GM18502 (cell line): ENCODE measurements around the gene FTSJ3.

Source experiments
- ATAC-seq: cut with Tn5 transposase; IDR thresholded peaks from one replicate; pipeline ENCODE4 v1.9.1; 2021; ENCODE audit warnings: mild to moderate bottlenecking; ENCODE audit not compliant: unreplicated experiment, poor library complexity

FTSJ3 gene

DNA sequence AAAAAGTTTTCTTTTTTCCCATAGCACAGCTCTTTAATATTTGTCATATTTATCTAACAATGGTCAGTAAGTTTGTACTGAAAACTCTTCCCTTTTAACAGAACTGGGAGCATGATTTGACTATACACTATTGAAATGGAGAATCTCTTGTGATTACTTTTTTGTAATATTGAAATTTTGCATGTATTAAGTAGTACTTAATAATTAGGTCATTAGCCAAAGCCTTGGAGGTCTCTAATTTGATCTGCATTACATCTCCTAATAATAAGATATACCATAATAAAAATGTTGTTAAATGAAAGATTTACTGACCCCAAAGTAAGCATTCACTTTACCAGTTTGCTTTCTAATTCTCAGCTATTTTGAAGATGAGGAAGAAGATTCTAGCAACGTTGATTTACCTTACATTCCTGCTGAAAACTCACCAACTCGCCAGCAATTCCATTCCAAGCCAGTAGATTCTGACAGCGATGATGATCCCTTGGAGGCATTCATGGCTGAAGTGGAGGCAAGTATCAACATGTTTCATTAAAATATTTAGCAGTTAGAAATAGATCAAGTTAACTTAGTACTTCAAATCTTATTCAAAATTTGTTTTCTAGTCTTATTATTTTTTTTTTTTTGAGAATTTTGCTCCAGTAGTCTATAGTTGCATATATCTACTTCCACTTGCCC is 35.3 kb downstream of the FTSJ3 start:
- no peak for ATAC-seq

DNA sequence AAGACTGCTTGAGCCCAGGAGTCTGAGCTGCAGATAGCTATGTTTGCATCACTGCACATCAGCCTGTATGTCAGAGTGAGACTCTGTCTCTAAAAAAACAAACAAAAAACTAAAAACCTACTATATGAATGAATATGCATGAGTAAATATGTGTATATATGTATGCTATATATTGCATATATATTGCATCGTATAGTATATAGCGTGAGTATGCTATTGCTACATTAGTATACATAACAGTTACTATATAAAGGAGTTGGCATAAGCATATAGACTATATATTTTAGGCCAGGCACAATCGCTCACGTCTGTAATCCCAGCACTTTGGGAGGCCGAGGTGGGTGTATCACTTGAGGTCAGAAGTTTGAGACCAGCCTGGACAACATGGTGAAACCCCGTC is 37.4 kb downstream of the FTSJ3 start:
- no peak for ATAC-seq

DNA sequence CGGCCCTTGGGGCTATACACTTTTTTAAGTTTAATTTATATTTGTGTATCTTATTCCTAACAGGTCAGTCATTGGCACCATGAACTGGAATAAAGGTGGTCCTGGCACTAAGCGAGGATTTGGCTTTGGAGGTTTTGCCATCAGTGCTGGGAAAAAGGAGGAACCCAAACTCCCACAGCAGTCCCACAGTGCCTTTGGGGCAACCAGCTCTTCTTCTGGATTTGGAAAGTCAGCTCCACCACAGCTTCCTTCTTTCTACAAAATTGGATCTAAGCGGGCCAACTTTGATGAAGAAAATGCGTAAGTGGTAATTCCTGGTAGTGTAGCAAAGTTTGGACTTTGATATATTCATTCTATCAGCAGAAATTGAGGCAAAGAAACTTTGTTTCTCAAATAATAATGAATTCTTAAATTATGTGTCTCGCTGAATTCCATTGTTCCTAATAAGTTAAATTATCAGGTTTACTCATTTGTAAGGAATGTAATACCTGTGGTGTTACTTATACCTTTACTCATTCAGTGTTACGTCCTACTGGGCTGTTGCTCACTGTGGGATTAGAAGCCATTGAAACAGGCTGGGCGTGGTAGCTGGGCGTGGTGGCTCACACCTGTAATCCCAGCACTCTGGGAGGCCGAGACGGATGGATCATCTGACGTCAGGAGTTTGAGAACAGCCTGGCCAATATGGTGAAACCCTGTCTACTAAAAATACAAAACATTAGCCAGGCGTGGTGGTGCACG is 40.3 kb downstream of the FTSJ3 start:
- no peak for ATAC-seq

DNA sequence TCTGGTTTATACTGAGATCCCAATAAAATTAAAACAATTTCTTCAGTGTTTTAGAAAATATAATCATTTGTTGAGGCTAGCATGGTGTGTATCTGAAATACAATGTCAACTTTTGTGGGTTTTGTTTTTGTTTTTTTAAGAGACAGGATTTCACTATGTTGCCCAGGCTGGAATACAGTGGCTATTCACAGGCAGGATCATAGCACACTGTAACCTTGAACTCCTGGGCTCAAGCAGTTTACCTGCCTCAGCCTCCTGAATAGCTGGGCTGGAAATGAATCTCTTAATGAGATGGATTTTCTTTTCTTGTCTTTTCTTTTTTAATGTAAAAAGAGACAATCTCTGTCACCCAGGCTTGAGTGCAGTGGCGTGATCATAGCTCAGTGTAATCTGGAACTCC is 41.3 kb downstream of the FTSJ3 start:
- no peak for ATAC-seq

DNA sequence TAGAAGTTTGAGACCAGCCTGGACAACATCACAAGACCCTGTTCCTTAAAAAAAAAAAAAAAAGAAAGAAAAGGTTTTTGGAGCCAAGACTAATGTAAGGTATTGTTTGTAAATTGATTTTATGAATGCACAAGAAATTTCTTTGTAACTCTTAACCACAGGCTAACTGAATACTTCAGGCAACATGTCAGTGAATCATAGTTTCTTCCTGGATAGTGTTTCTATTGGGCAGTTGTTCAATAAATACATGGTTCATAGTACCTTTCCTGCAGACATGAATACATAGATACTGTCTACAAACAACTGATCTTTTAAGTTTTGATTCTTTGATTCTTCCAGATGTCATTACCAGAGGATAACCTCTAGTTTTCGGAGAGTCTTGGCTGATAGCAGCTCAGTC is 41.9 kb downstream of the FTSJ3 start:
- no peak for ATAC-seq

DNA sequence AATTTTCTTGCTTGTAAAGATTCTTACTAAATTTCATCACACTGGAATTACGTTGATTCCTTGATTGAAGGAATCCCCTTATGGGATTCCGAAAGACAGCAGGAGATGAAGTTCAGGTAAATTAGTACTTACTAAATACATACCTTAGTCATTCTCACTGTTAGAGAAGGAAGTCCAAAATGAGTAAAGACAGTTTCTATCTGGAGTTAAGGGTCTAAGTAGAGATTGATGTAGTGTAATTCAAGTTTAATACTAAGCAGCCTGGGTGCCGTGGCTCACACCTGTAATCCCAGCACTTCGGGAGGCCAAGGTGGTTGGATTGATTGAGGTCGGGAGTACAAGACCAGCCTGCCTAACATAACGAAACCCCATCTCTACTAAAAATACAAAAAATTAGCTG is 43.9 kb downstream of the FTSJ3 start:
- no peak for ATAC-seq

DNA sequence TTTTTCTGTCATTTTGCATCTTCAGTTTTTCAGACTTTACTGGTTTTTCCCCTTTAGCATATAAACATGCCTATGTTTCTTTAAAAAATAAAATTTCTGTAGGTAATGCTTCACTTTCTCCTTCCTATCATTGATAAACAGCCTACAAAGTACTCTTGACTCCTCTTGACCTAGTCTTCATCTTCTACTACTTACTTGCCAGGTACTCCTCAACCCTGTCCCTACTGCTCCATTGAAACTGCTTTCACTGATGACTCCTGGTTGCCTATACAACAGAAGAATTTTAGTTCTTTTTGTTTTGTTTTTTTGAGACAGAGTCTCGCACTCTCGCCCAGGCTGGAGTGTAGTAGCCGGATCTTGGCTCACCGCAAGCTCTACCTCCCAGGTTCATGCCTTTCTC is 46.5 kb downstream of the FTSJ3 start:
- ATAC-seq = no peak

DNA sequence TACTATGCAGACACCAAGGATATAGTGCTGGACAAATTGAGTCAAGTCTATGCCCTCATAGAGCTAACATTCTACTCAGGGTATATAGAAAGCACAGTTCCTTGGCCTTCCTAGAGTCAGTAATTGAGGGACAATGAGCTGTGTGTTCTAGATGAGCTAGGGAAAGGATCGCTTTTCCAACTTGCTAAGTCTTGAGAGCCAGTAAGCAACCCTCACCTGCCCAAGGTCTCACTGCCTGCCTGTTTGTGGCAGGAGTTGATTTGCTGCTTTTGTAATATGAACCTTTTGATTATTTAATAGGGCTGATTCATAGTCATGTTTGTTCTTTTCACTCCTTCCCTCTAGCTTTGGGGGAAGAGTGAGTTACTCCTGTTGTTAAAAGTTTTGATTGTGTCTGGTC is 47.0 kb downstream of the FTSJ3 start:
- ATAC-seq = no peak

DNA sequence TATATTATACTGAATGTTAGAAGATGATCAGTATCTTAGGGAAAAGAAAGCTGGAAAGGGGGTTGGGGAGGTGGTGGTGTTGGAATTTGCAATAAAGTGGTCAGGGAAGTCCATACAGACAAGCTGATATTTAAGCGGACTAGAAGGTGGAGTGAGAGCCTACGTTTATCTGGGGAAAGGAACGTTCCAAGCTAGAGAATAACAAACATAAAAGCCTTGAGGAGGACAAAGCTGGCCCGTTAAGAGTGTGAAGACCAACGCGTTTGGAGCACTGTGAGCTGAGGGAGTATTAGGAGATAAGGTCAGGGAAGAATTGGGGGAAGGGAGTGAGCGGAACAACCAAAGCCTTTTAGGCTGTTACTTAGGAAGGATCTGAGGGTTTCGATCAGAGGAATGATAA is 52.0 kb downstream of the FTSJ3 start:
- no peak for ATAC-seq

DNA sequence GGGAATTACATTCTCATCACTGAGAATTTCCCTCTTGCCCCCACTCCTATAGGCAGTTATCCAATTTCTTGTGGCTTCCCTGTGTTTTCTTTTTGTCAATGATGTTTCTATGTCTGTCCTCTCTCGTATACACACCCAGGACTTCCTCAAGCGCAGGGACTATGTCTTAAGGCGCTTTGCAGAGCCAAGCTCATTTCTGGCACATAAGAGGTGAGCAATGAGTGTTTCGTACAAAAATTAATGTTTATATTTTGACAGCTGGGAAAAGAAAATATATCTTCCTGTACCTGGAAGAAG is 52.5 kb downstream of the FTSJ3 start:
- no peak for ATAC-seq

DNA sequence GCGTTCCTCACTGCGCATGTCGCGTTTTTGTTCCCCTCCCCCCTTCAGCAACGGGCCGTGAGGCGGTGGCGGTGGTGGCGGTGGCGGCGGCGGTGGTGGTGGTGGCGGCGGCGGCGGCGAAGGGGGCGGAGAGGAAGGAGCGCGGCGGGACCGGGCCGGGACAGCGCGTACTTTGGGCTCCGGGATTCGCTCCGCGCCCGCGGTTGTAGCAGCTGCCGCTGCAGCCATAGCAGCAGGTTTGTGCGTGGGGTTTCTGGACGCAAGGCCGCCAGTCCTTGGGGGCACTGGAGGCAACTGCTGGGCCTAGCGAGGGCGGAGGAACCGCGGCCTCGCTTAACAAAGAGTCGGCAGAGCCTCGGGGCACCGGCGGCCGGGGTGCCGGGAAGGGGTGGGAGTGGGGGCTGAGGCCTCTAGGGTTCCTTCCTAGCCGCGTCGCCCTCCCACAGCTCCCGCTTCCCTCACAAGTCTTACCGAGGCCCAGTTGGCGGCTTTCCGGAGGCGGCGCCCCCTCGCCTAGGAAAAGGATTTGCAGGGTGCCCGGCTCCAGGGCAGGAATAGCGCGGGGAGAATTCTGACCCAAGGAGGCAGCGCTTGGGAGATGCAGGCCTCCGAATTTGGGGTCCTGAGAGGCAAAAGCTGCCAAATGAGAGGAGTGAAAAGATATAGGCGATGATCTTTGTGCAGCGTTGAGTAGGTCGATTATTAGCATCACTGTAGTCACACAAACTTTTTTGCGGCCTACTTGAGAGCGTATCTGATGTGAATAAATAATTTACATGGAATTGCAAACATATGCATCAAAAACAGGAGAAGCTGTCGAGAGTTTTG is 53.1 kb downstream of the FTSJ3 start, which contains the start of gene DDX42:
TSS of gene DDX42 (plus strand) at position 30 of the 828 bp plus-strand sequence. CDS start 12,880 bp downstream, outside the sequence.
- peak; percentile 9 for ATAC-seq

DNA sequence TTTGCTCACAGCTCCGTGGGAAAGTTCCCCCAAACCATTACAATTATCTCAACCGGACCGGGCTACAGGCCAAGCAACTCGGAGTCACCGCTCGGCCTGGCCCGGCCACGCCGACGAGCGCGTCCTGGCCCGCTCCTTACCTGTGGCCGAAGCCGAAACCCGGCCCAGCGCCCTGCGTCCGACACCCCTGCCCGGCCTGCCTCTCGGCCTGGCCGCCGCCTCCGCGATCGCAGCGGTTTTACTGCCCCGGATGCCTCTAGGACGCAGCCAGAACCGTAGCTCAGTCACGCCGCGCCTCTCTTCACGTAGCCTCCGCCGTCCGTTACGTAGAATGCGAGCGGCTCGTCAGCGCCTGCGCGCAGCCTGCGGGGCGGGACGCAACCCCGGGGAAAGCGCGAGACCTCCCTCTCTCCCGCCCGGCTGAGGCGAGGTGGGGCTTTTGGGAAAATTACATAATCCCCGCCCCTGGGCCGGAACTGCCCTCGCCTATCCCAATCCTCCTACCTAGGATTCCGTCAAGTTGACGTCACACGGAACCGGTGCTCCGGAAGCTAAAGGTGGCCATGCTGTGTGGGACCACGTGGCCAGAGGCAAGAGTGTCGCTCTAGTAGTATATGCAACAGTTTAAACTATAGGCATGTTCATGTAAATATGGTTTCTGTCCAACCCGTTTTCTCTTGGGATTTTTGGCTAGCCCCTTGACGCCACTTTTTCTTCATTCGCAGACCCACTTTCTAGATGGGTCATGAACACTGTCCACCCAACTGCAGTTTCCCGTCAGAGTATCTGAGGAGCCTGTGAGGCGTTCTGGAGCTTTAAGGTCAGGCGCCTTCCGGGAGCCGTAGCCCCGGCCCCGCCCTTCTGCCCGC is 54.0 kb downstream of the FTSJ3 start, which contains the start of gene CCDC47:
TSS of gene CCDC47 (minus strand) at position 326 of the 869 bp plus-strand sequence. CDS start 7,422 bp downstream, outside the sequence.
- ATAC-seq = peak; percentile 82

DNA sequence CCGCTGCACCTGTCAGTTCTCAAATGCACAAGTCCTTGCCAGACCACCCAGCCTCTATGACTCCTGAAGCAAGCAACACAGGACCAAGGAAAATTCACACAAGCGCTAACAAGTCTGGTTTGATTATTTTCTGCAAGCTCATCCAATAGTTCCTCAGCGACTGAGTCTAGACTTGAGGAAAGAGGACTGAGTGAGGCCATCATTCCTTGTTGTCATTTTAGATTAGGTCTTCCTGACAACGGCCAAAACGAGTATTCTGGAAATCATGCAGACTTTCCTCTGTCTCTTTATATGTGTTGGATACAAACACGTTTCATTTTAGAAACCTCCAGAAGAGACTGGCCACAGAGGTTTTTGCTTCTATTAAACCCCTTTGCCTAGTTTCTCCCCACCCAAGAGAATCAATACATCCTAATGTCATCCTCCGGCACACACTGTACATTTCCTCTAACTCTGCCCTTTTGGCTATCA is 54.6 kb downstream of the FTSJ3 start:
- ATAC-seq = no peak
